Lower leg skin (tissue), 3 donors: Measurements from ENCODE around the gene RERE.

Experiments
- CTCF ChIP-seq, 3 donors: fragments of 450-650 bp; IDR thresholded peaks; one replicate each; pipeline ENCODE4 v1.5.1; 2016; ENCODE audit warnings: antibody characterized with exemption in 3 of 3, mild to moderate bottlenecking in 3 of 3, moderate library complexity in 2 of 3
- POLR2A ChIP-seq, 2 donors: fragments of 450-650 bp; IDR thresholded peaks; one replicate each; pipeline ENCODE4 v1.6.1; 2016 to 2017; ENCODE audit warnings: antibody characterized with exemption in 2 of 2, mild to moderate bottlenecking in 1 of 2, moderate library complexity in 1 of 2

- TF ChIP-seq CTCF (IDR thresholded peaks at IDR 0.05) (no peak), POLR2A (IDR thresholded peaks at IDR 0.05) (no peak)
Observed at GRCh38 chr1:8326265-8326664, 491.2 kb downstream of the RERE start.
